ENCODE results near the gene TBC1D9. TPM values are rescaled to one million over a fixed set of nuclear protein-coding genes. Genes with fewer than 3 reads are reported as not detected.

TBC1D9 gene
- total RNA-seq, 1 donor from 2014 or later, result 36.4 TPM

DNA sequence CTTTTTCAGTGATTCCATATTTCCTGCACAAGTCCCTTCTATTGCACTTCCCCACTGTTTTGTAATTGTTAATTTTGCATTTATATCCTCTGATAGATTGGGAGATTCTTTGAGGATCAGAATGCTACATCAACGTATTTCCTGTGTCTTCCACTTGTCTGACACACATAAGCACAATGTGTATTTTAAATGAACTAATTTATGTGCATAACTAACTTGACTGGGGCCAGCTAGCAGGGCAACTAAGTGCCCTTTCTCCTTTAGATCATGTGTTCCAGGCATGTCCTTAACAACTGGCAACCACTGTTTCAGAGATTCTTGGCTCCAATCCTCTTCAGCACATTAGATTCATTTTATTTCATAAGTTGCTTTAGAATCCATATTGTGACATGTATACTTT, 171.7 kb downstream of the TBC1D9 start:
- H3K4me3 Mint-ChIP-seq (ENCODE audit: low read depth), result no peak overlapping the region
- H3K36me3 Mint-ChIP-seq (ENCODE audit: insufficient read depth), result no peaks in the 10 kb centered on the region
- peaks cover 12% of the 10 kb centered on the region for H3K27me3 Mint-ChIP-seq
- H3K9me3 Mint-ChIP-seq (ENCODE audit: low read depth), result no peaks in the 10 kb centered on the region
- TF ChIP-seq, protein P1, sequence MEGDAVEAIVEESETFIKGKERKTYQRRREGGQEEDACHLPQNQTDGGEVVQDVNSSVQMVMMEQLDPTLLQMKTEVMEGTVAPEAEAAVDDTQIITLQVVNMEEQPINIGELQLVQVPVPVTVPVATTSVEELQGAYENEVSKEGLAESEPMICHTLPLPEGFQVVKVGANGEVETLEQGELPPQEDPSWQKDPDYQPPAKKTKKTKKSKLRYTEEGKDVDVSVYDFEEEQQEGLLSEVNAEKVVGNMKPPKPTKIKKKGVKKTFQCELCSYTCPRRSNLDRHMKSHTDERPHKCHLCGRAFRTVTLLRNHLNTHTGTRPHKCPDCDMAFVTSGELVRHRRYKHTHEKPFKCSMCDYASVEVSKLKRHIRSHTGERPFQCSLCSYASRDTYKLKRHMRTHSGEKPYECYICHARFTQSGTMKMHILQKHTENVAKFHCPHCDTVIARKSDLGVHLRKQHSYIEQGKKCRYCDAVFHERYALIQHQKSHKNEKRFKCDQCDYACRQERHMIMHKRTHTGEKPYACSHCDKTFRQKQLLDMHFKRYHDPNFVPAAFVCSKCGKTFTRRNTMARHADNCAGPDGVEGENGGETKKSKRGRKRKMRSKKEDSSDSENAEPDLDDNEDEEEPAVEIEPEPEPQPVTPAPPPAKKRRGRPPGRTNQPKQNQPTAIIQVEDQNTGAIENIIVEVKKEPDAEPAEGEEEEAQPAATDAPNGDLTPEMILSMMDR (IDR thresholded peaks at IDR 0.05; ENCODE audit: unreplicated experiment), result no peak
- H3K4me1 Mint-ChIP-seq (ENCODE audit: low read depth), result no peaks in the 10 kb centered on the region
- no peak overlapping the region for H3K27ac Mint-ChIP-seq
- DNase-seq (ENCODE audit: low spot score, unreplicated experiment), result no peak

DNA sequence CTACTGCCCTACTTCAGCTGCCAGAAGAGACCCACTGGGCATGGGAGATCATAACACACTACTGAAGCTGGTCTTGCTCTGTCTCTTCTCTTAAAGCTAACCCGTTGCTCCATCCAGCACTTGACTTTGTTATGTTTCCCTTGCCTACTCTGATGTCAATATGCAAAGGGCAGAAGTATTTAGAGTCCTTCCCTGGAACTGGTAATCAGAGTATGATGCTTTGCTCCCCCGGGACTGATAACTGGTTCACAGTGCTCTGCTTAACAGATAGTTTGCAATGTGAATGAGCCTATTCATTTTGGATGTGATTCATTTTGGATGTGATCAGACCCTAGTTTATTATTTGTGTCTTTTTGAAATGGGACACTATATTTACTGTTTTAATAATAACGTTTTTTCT, 175.1 kb downstream of the TBC1D9 start:
- Mint-ChIP-seq H3K9me3 (ENCODE audit: low read depth) (no peaks in the 10 kb centered on the region), H3K4me3 (ENCODE audit: low read depth) (no peak overlapping the region), H3K4me1 (ENCODE audit: low read depth) (no peaks in the 10 kb centered on the region), H3K36me3 (ENCODE audit: insufficient read depth) (no peaks in the 10 kb centered on the region), H3K27me3 (peaks cover 22% of the 10 kb centered on the region), H3K27ac (no peak overlapping the region)
- DNase-seq (ENCODE audit: low spot score, unreplicated experiment), result no peak
- TF ChIP-seq, protein P1 (IDR thresholded peaks at IDR 0.05; ENCODE audit: unreplicated experiment), result no peak

DNA sequence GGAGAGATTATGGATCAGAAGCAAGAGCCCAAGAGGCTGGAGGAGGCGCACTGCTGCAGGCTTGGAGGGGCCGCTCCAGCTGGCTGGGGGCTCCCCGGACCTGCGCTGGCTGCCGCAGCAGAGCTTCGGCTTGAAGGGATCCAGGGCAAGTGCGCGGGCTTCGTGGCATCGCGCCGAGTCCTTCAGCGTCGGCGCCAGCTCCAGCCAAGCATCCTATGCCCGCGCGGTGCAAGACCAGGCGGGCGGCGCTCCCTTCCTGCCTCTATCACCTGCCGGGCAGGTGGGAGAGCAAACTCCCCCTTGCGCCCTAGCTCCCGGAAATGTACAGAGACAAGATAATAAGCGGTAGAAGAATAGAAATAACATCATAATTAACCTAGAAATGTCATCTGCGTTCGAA, 176.9 kb downstream of the TBC1D9 start:
- Mint-ChIP-seq H3K4me1 (ENCODE audit: low read depth) (no peaks in the 10 kb centered on the region), H3K9me3 (ENCODE audit: low read depth) (no peaks in the 10 kb centered on the region), H3K27me3 (peaks cover 22% of the 10 kb centered on the region), H3K4me3 (ENCODE audit: low read depth) (no peak overlapping the region), H3K27ac (no peak overlapping the region), H3K36me3 (ENCODE audit: insufficient read depth) (no peaks in the 10 kb centered on the region)
- TF ChIP-seq, protein P1 (IDR thresholded peaks at IDR 0.05; ENCODE audit: unreplicated experiment), result no peak
- DNase-seq (ENCODE audit: low spot score, unreplicated experiment), result no peak

DNA sequence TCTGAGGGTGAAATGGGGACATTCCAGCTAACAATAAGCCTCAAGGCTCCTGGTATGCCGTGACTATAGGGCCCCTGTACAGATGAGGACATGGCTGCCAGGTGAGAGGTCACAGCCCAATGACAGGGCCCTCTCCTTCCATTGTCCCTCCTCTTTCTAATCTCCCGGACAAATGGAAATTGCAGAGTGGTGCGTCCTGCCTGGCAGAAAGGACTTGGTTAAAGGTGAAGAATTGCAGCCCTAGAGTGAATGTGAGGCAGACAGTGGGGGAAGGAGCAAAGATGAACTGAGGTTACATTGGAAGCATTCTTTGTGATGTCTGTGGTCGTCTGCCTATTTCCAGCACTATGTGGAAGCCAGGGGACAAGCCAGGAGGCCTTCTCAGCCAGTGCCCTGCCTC, 180.7 kb downstream of the TBC1D9 start:
- Mint-ChIP-seq H3K36me3 (ENCODE audit: insufficient read depth) (no peaks in the 10 kb centered on the region), H3K27me3 (peaks cover 42% of the 10 kb centered on the region), H3K4me1 (ENCODE audit: low read depth) (no peaks in the 10 kb centered on the region), H3K4me3 (ENCODE audit: low read depth) (no peak overlapping the region), H3K27ac (no peak overlapping the region), H3K9me3 (ENCODE audit: low read depth) (peaks cover 3% of the 10 kb centered on the region)
- no peak for DNase-seq (ENCODE audit: low spot score, unreplicated experiment)
- TF ChIP-seq, protein P1 (IDR thresholded peaks at IDR 0.05; ENCODE audit: unreplicated experiment), result no peak

DNA sequence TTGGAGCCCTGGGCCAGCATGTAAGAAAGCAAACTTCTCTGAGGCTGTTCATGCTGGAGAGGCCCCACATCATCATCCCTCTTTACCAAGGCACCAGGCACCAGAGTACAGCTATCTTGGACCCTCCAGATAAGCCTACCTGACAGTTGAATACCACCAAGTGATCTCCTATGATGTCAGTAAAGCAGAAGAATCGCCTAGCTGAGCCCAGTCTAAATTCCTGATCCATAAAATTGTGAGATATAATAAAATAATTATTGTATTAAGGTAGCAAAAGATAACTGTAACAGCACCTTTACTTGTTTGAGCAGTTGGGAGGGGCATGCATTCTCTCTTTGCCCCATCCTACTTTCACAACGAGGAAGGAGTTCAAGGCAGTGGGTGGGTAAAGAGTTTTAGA, 184.6 kb downstream of the TBC1D9 start:
- no peak overlapping the region for H3K4me3 Mint-ChIP-seq (ENCODE audit: low read depth)
- no peak for DNase-seq (ENCODE audit: low spot score, unreplicated experiment)
- peaks cover 37% of the 10 kb centered on the region for H3K27me3 Mint-ChIP-seq
- peaks cover 3% of the 10 kb centered on the region for H3K9me3 Mint-ChIP-seq (ENCODE audit: low read depth)
- H3K4me1 Mint-ChIP-seq (ENCODE audit: low read depth), result peaks cover 8% of the 10 kb centered on the region
- no peak overlapping the region for H3K27ac Mint-ChIP-seq
- TF ChIP-seq, protein P1 (IDR thresholded peaks at IDR 0.05; ENCODE audit: unreplicated experiment), result no peak
- no peaks in the 10 kb centered on the region for H3K36me3 Mint-ChIP-seq (ENCODE audit: insufficient read depth)

Other genes starting within 250 kb of the TBC1D9 start
- gene ELMOD2, start 232.2 kb downstream of the TBC1D9 start, total RNA-seq, result 66.7 and 69.3 TPM in 2 replicates
- not detected in 2 replicates for gene UCP1, start 187.4 kb downstream of the TBC1D9 start, total RNA-seq

All from progenitor cell of endocrine pancreas (in vitro differentiated cells).